HG03439 (cell line): ENCODE measurements around the gene CRELD2.

Experiments
- ATAC-seq: cut with Tn5 transposase; IDR thresholded peaks from one replicate; pipeline ENCODE4 v1.9.1; 2021; ENCODE audit warnings: mild to moderate bottlenecking, moderate library complexity; ENCODE audit not compliant: unreplicated experiment

CRELD2 gene

GRCh38 chr22:49910229-49911155 lies 7.9 kb upstream of the CRELD2 start:
- ATAC-seq, result no peak

GRCh38 chr22:49911881-49912625 lies 6.4 kb upstream of the CRELD2 start:
- ATAC-seq, result no peak

- no peak for ATAC-seq
Observed at GRCh38 chr22:49913026-49913425, 5.4 kb upstream of the CRELD2 start.

- no peak for ATAC-seq
Observed at GRCh38 chr22:49913446-49913845, 5.0 kb upstream of the CRELD2 start.

- no peak for ATAC-seq
Observed at GRCh38 chr22:49914256-49914655, 4.2 kb upstream of the CRELD2 start.

- ATAC-seq, result no peak
Observed at GRCh38 chr22:49915610-49916009, 2.8 kb upstream of the CRELD2 start.

- no peak for ATAC-seq
Observed at GRCh38 chr22:49916831-49917230, 1.6 kb upstream of the CRELD2 start.

GRCh38 chr22:49918911-49919881 lies 762 bp downstream of the CRELD2 start:
- ATAC-seq, result no peak

GRCh38 chr22:49920859-49921258 lies 2.4 kb downstream of the CRELD2 start:
- ATAC-seq, result no peak

GRCh38 chr22:49921508-49922278 lies 3.3 kb downstream of the CRELD2 start:
- no peak for ATAC-seq

GRCh38 chr22:49922484-49922883 lies 4.0 kb downstream of the CRELD2 start:
- no peak for ATAC-seq

- ATAC-seq, result no peak
Observed at GRCh38 chr22:49922926-49923325, 4.5 kb downstream of the CRELD2 start.

GRCh38 chr22:49923445-49923844 lies 5.0 kb downstream of the CRELD2 start:
- no peak for ATAC-seq

- ATAC-seq, result no peak
Observed at GRCh38 chr22:49924113-49924833, 5.8 kb downstream of the CRELD2 start.

GRCh38 chr22:49925525-49926128 lies 7.2 kb downstream of the CRELD2 start:
- ATAC-seq, result no peak

- ATAC-seq, result no peak
Observed at GRCh38 chr22:49926916-49927315, 8.5 kb downstream of the CRELD2 start.

GRCh38 chr22:49927483-49928184 lies 9.2 kb downstream of the CRELD2 start:
- ATAC-seq, result no peak

GRCh38 chr22:49928185-49928495 lies 9.7 kb downstream of the CRELD2 start:
- ATAC-seq, result no peak
